GM12892 (cell line): ENCODE measurements around the gene COG5.
"Not testable (repeated sequence)": the region's sequence is repeated elsewhere in the genome, so short reads cannot be mapped to it uniquely, and the experiment has no call there.

Experiments used
- DNase-seq: peaks from one replicate; pipeline ENCODE4 v3.0.0; 2011; ENCODE audit not compliant: insufficient read length
- FAIRE-seq: peaks from 2 replicates; lab custom pipeline; 2011; peaks lifted over from hg19 to GRCh38; lab: Jason Lieb, UNC
- POLR2A ChIP-seq: IDR thresholded peaks from 2 replicates; pipeline ENCODE4 v1.6.1; 2011; ENCODE audit warnings: low read depth, low read length, control low read depth
- POLR2AphosphoS5 ChIP-seq: IDR thresholded peaks from 2 replicates; pipeline ENCODE4 v1.6.1; 2011; ENCODE audit warnings: low read depth, low read length, control low read depth
- TAF1 ChIP-seq: IDR thresholded peaks from 2 replicates; pipeline ENCODE4 v1.6.1; 2011; ENCODE audit warnings: low read depth, mild to moderate bottlenecking, control low read depth, low read length, borderline replicate concordance

Gene COG5

DNA sequence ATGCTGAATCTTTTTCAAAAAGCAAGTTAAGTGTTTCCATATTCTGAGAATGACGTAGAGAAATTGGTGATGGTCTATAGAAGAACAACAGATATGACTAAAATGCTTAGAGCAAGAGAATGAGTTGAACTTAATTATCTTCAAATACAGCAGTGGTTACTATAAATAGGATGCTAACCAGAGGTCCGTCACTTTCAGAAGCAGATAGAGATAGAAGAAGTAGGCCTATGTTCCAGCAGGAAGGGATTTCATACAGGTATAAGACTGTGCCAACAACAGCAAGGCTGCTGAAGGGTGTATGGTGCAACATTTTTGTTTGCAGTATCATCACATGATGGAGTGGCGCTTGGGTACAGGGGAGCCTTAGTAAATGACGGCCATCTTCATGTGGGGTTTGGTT, 326.3 kb downstream of the COG5 start:
- no peak for FAIRE-seq

DNA sequence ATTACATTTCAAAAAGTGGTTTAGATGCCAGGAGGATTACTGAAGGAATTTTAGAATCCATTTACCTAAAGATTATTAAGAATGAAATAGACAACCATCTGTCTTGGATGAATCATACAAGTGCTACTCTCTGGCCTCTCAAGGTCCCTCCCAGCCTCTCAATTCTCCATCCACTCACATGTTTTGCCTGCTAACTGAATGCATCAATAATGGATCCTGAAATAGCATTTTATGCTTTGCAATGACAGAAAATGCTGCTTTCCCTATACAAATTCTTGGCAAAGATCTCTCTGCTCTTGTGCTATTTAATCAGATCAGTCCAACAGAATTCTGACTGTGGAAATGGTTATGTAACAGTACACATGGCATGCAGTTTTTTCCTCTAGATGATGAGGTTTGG, 326.9 kb downstream of the COG5 start:
- DNase-seq (no peak), FAIRE-seq (no peak)
- TF ChIP-seq POLR2A, result no peak
- no peak for TF ChIP-seq POLR2AphosphoS5
- no peak for TF ChIP-seq TAF1

More for the DNA sequence above, 326.3 kb downstream of the COG5 start:
- TF ChIP-seq POLR2A (no peak), POLR2AphosphoS5 (no peak), TAF1 (no peak)
- no peak for DNase-seq

DNA sequence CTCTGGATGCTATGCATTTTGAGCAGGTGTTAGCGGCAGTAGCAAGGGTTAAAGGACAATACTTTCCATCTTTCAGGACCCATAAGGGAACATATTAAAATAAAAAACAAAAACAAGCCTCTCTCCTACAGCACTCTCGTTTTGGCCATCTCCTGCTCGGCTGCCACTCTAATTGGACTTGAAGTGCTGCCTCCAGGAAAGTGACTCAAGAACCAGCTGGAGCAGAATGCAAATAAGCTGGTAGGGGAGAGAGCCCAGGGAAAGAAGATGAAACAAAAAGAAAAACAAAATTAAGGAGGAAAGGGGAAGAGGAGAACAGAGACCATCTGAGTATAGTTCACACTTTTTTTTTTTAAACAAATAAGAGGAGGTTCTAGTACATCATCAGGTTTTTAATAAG, 329.3 kb downstream of the COG5 start:
- TF ChIP-seq TAF1 (no peak), POLR2A (no peak), POLR2AphosphoS5 (no peak)

DNA sequence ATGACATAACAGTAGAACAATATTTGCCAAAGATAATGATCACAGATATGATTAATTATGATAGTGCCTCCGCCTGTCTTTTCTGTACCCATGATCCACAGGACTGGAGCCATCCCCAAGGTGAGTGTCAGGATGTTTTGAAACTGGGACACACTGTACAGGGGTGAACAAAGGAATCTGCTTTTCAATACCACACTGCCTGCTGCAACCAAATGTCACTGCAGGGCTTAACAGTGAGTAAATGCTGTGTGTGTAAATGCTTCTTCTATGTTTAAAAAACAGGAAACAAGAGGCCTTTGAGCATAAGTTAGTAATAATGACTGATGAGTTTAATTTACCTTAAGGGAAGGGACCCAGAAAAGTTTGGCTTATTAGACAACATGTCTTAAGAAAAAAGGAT, 329.7 kb downstream of the COG5 start:
- no peak for DNase-seq
- no peak for TF ChIP-seq TAF1
- no peak for TF ChIP-seq POLR2AphosphoS5
- TF ChIP-seq POLR2A, result no peak
- no peak for FAIRE-seq

More for the DNA sequence above, 329.3 kb downstream of the COG5 start:
- no peak for FAIRE-seq
- no peak for DNase-seq

DNA sequence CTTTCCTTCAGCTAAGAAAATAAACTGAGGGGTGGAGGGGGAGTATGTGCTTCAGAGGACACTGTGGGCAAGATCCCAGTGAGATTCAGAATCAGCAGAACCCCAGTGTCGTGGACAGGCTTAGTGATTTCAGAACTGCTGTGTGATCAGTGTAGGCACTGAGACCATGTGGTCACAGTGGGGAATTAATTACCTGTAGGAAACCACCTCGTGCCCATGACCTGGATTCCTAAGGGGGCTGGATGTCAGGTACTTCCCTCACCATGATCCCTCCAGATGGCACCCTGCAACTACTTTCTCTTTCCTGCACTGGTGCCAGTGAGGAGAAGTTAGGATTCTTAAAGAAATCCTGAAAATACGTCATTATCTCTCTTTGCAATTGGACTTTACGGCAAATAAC, 330.5 kb downstream of the COG5 start:
- no peak for DNase-seq
- no peak for FAIRE-seq
- TF ChIP-seq TAF1 (no peak), POLR2A (no peak), POLR2AphosphoS5 (no peak)

DNA sequence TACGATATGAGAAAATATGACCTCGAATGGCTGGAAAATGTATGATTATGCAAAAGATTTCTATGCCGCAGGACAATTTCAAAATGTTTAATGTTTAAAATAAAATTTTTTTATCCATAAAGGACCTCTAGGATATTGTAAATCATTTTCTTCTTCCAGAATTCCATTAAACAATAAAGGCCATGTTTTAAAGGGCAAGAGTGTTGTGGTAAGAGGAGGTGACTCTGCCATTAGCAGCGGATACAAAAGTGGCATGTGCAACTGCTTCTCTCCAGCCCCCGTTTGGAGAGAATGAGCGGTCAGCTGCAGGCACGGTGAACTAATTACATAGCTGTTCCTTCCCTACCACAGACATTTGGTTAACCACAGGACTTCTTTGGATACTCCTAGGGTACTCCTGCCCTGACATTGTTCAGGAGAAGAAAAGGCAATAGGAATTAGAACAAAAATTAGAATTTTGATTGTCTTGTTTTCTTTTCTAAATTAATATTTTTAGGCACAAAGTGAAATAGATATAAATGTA, 331.1 kb downstream of the COG5 start:
- no peak for TF ChIP-seq TAF1
- no peak for TF ChIP-seq POLR2AphosphoS5
- TF ChIP-seq POLR2A, result no peak
- FAIRE-seq, result no peak
- no peak for DNase-seq

DNA sequence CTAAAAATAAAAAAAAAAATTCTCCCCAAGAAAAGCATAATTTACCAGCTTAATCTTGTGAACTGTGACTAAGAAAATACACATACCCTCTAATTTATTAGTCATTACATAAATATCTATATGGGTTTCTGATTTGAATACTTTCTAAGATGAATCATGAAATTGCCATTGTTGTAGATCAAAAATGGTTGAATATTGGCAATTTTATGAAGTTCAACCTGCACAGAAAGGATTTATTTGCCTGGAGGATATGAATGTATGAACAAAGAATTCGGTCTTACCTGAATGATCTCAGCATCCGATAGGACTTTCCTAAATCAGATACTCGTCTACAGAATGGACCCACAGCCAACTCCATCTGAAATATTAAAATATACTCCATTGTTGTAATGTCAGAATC, 333.4 kb downstream of the COG5 start:
- DNase-seq (no peak), FAIRE-seq (no peak)
- TF ChIP-seq TAF1, result no peak
- no peak for TF ChIP-seq POLR2AphosphoS5
- TF ChIP-seq POLR2A, result no peak

DNA sequence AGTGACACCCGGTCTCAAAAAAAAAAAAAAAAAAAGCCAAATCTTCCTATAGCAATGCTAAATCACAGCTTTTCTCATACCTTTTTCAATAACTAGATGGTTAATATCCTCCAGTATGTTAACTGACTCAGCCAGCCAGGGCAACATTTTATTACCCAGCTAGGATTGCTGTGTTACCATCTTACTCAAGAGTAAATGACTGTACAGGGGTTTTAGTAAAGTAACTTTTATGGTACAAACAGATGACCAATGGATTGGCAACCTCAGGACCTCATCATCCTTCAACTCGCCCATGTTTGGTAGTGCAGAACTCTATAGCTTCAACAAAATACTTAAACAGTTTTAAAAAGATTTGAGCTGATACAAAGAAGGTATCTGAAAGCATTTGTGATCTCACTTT, 335.4 kb downstream of the COG5 start:
- no peak for FAIRE-seq
- no peak for TF ChIP-seq TAF1
- no peak for TF ChIP-seq POLR2AphosphoS5
- TF ChIP-seq POLR2A, result no peak

DNA sequence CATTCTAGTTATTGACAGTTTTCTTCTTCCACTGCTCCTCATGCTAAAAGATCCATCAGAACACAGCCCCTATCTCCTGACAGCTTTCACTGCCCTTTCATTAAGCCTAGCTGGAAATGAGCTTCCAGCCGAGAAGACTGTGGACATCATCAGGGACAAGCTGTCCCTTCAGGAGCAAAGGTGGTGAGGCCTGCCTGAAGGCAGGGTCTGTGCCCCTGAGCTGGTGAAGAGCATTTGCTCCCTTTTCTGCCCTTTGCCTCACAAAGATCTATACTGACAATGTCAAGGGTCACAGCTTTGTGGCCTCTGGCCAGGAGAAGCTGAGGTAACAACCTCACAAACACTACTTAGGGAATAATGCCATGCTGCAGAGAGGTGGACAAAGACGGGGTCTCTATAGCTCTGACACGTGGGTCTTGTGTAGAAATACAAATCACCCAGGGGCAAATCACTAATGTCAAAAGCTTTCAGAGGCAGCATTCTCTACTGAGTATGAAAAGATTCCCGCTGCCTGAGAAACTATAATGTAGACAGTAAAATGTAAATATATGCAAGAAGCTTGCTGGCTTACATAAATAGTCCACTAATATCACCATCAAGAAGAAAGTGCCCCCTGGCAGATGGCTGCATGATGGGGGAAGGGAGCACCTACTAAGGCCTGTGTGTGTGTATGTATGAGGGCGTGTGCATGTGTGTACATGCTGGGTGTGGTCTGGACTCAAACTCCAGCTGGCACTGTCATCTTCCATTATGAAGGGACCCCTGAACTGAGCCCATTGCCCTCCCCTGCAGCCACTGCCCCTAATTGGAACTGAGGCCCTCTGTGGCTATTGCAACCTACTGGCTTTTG, 339.1 kb downstream of the COG5 start:
- FAIRE-seq (no peak), DNase-seq (no peak)
- no peak for TF ChIP-seq POLR2A
- TF ChIP-seq POLR2AphosphoS5, result no peak
- no peak for TF ChIP-seq TAF1

More for the DNA sequence above, 335.4 kb downstream of the COG5 start:
- DNase-seq, result no peak

DNA sequence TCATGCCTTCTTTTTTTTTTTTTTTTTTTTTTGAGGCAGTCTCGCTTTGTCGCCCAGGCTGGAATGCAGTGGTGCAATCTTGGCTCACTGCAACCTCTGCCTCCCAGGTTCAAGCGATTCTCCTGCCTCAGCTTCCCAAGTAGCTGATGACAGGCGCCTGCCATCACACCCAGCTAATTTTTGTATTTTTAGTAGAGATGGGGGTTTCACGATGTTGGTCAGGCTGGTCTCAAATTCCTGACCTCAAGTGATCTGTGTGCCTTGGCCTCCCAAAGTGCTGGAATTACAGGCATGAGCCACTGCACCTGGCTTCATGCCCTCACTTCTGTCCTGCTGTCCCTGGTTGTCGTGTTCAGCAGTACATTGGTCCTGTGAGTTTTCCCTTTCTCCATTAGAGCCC, 342.9 kb downstream of the COG5 start:
- DNase-seq, FAIRE-seq: not testable (repeated sequence)

DNA sequence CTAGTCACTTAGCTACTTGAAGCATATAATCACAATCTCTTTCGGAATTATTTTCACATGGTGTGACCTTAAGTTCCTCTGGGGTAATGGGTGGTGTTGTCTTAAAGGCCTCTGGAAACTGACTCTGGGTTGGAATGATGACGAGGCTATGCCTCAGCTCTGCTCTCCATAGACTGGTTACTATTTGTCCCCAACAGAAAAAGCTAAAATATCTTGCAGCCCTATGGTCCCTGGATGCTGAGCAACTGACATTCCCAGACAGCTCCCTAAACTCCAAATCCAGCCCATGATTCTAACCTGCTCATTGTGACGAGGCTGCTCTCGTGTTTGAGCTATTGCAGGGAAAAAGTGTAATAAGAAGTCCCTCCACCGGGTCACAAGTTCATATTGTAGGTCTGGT, 343.4 kb downstream of the COG5 start:
- no peak for FAIRE-seq
- TF ChIP-seq POLR2A (no peak), POLR2AphosphoS5 (no peak), TAF1 (no peak)
- DNase-seq, result no peak
